Epithelial cell of prostate (primary cell): ENCODE data around the gene ATPAF1.
"Not testable (repeated sequence)": the region's sequence is repeated elsewhere in the genome, so short reads cannot be mapped to it uniquely, and the experiment has no call there.

Source experiments
- DNase-seq: peaks from one replicate; pipeline ENCODE4 v3.0.0-alpha.2; 2011; ENCODE audit warnings: low read depth, low spot score
- H3K27ac ChIP-seq: fragments of 450-650 bp; 2 replicates; pipeline ENCODE4 v1.5.1; 2017; ENCODE audit warnings: mild to moderate bottlenecking

The ATPAF1 gene

DNA sequence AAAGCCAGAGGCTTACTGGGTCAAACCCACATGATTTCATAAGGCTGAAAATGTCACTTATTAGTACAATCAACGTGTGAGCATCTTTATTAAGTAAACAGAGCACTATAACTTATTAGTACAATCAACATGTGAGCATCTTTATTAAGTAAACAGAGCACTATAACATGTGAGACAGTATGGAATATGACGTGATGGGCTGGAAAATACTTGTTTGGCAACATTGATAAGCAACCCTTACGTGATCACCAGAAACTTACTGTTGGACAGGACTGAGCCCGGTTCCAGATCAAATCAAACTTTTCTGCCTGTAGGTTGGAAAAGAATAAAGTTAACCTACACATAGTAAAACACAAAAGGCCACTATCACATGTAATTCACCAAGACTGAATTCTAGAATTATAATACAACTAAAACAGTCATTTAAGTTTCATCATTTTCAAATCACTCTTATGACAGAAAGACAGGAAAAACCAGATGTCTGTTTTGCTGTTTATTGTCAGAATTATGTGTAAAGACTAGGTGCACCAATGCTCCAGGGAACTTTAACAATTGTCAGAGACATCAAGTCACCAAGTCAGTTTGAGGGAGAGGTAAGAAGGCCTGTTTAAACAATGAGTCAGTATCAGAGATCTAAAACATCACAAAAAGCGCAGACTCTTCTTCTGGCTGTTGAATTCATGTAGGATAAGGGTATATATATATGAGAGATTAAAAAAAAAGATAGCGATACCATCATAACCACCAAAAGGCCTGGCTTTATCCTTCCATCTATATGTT is 15.7 kb downstream of the ATPAF1 start:
- no peak for DNase-seq
- no peak overlapping the region for H3K27ac ChIP-seq

DNA sequence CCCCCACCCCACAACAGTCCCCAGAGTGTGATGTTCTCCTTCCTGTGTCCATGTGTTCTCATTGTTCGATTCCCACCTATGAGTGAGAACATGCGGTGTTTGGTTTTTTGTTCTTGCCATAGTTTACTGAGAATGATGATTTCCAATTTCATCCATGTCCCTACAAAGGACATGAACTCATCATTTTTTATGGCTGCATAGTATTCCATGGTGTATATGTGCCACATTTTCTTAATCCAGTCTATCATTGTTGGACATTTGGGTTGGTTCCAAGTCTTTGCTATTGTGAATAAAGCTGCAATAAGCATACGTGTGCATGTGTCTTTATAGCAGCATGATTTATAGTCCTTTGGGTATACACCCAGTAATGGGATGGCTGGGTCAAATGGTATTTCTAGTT is 17.0 kb downstream of the ATPAF1 start:
- DNase-seq, H3K27ac ChIP-seq: not testable (repeated sequence)

DNA sequence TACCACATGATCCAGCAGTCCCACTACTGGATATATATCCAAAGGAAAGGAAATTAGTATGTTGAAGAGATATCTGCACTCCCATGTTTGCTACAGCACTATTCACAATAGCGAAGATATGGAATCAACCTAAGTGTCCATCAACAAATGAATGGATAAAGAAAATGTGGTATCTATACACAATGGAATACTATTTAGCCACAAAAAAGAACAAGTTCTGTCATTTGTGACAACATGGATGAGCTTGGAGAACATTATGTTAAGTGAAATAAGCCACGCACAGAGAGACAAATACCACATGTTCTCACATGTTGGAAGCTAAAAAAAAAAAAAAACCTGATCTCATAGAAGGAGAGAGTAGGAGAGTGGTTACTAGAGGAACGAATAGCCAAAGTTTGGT is 17.7 kb downstream of the ATPAF1 start:
- H3K27ac ChIP-seq, result no peak overlapping the region
- no peak for DNase-seq

DNA sequence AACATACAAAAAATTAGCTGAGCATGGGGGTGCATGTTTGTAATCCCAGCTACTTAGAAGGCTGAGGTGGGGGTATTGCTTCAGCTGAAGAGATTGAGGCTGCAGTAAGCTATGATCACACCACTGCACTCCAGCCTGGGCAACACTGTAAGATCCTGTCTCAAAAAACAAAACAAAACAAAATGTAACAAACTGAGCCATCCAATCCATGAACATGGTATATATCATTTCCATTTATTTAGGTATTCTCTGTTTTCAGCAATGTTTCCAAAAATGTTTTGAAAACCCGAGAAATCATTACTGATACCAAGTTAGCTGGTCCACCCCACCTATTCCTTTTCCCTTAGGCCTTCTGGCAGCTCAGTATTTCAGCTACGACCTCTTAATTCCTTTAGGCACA is 18.4 kb downstream of the ATPAF1 start:
- H3K27ac ChIP-seq, result no peak overlapping the region
- no peak for DNase-seq

DNA sequence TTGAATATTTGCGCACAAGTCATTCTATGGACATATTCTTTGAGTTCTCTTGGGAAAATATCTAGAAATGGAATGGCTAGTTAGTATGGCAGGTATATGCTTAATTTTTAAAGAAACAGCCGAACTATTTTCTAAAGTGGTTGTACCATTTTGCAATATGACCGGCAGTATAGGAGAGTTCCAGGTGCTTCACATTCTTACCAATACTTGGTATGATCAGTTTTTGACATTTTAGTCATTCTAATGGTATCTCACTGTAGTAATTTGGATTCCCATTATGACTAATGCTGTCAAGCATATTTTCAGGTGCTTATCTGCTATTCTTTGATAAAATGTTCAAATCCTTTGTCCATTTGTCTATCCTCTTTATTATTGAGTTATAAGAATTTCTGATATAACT is 20.6 kb downstream of the ATPAF1 start:
- H3K27ac ChIP-seq, result no peak overlapping the region
- DNase-seq, result no peak

DNA sequence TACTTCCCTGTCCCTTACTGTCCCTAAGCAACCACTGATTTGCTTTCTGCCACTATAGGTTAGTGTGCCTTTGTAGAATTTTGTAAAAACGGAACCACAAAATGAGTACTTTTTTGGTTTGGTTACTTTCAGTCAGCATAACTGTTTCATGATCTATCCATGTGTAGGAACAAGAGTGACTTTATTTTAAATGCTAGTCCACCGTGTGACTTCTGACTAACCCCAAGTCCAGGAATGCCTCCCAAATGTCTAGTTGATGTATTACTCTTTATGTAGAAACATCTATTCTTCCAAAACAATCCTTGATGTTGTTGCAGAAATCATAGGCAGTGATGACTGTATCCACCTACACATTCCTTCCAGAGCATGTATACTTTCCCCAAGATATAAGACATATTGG is 21.3 kb downstream of the ATPAF1 start:
- H3K27ac ChIP-seq, result no peak overlapping the region

DNA sequence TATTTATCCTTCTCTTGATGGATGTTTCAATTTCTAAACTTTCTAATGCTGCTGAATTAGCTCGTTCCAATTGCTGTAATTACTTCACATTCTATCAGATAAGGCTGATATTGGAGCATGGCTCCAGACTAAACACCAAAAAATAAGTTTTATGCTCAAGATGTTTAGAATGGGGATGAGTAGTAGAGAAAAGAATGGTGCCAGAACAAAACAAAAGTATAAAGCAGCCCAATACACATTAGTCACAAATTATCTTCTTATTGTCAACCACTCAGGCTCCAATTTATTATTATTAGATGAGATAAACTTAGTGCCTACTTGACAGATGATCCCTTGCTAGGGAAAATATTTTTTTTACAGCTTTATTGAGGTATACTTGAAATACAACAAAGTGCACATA is 21.8 kb downstream of the ATPAF1 start:
- DNase-seq, result no peak
- no peak overlapping the region for H3K27ac ChIP-seq

More for the DNA sequence above, 21.3 kb downstream of the ATPAF1 start:
- DNase-seq, result no peak

DNA sequence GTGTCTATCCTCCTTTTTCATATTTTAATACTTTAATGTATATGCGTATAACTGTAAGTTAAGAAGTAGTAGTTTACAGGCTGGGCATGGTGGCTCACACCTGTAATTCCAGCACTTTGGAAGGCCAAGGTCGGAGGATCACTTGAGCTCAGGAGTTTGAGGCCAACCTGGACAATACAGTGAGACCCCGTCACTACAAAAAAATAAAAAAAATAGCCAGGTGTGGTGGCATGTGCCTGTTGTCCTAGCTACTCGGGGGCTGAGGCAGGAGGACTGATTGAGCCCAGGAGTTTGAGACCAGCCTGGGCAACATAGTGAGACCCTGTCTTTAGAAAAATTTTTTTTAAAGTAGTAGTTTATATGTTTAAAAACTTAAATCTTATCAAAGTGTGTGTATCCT is 22.3 kb downstream of the ATPAF1 start:
- no peak for DNase-seq
- no peak overlapping the region for H3K27ac ChIP-seq

DNA sequence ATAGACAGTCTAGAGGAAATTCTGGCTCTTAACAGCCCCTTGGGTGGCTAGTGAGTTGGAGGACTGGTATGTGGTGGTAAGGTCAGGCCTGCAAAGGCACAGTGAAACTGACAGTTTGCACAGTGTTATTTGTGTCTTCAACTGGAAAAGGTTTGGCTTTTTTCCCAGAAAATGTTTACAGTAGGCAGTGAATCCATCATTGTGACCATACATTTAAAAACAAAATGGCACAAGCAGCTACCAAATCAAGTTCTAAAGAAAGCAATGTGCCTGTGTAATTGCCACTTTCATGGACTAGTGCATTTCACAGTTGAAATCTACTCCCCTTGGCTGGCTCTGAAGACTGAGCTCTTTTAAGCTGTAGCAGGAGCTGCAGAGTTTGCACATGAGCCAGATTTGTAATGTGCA is 24.8 kb downstream of the ATPAF1 start:
- peak overlapping the region; percentile 2 for H3K27ac ChIP-seq
- peak; percentile 57 for DNase-seq

DNA sequence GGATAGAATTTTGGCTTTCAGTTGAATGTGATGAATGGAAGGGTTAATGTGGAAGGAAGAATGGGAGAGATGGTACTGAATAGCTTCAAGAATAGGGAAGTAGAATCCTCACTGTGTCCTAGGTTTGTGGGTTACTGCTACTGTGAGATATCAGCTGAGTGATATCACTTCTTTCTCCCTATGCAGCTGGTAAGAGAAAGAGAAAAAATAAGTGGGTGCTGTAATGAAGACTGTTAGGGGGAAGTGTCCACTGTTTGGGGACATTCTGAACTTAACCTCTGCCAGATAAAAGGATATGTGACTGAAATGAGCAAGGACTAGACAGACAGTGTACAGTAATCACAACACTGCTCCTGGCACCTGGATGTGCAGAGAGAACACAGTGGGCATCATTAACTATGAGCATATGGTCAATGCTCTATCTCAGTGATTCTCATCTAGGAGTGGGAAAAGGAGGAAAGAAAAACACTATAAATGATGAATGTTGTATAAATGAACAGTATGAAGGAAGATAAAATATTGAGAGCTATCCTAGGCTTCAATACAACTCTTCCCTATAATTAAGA is 26.0 kb downstream of the ATPAF1 start:
- DNase-seq, result no peak
- no peak overlapping the region for H3K27ac ChIP-seq

DNA sequence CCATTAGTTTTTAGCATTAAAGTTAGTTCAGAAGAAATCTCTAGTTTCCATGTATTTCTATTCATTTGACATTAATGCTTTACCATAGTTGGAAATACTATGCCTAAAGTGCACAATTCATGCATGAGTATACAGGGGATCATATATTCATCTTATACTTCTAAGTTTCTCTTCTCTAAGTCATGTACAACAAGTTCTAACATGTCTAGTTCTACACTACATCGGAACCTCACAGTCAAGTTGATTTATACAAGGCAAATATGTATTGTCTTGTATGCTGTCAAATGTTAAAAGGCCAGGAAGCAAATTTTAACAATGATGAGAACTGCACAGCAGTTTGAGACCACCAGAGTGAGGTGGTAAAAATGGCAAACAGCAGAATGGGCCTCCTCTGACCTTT is 28.6 kb downstream of the ATPAF1 start:
- peak overlapping the region; percentile 12 for H3K27ac ChIP-seq
- DNase-seq, result no peak

DNA sequence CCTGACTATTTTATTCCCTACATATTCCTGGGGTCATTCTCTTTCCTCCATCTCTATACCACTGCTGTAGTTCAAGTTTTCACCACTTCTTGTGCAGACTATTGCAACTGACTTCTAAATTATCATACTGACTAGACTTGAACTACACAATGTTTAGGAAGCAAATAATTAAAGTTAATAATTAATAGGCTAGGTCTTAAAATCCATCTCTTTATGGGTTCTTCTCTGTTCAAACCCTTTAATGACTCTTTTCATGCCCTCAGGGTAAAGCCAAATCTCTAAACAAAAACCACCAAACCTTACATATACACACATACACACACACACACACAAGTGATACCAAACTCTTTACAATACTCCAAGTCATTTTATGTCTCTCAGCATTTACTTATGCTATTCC is 29.2 kb downstream of the ATPAF1 start:
- H3K27ac ChIP-seq, result no peak overlapping the region
- no peak for DNase-seq

DNA sequence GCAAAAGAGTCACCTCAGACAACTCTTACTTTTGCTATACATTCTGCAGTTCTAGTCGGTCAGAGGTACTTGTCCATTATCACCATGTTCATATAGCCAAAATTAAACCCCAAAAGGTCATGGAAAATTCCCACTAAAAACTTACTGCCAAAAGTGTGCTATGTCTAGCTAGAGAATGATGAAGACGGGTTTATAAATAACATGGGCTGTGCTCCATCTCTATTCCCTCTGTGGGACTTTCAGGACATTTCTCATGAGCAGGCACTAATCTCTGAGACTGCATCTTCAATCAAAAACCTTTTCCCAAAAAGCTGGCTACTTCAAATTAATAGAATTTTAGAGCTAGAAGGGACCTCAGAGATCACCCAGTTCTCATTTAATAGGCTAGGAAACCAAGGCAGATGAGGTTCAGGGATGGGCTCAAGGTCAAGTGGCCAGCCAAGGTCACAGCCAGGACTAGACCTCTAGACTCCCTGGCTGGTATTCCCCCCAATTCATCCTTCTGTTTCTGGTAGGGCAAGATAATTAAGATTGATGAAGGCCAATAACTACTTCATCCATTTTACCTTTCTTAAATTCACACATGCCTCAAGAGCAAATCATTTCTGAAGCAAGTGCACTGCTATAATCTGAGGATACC is 30.6 kb downstream of the ATPAF1 start:
- no peak overlapping the region for H3K27ac ChIP-seq
- no peak for DNase-seq

DNA sequence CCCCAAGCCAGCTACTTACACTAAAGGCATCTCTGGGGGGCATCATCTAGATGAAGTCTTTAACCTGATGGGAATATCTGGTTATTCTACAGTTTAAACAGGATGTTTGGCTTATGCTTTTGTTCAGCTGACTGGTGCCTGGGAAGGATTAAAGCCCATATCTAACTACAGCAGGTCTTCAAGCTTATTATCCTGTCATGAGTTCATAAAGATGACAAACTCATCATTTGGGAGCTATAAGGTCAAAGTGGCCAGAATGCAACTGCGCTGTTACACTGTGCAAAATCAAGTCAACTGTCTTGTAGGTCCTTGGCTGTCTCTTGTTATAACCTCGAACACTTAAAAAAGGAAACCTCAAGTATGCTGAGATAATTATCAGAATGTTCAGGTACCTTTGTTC is 33.0 kb downstream of the ATPAF1 start:
- no peak for DNase-seq
- no peak overlapping the region for H3K27ac ChIP-seq

DNA sequence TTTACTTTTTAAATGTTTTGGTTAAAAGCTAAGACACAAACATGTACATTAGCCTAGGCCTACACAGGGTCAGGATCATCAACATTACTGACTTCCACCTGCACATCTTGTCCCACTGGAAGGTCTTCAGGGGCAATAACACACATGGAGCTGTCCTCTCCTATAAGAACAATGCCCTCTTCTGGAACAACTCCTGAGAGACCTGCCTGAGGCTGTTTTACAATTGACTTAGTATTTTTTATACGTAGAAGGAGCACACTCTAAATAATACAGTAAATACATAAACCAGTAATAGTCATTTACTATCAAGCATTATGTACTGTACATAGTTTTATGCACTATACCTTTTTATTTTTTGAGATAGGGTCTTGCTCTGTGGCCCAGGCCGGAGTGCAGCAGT is 37.4 kb downstream of the ATPAF1 start:
- no peak for DNase-seq
- no peak overlapping the region for H3K27ac ChIP-seq

DNA sequence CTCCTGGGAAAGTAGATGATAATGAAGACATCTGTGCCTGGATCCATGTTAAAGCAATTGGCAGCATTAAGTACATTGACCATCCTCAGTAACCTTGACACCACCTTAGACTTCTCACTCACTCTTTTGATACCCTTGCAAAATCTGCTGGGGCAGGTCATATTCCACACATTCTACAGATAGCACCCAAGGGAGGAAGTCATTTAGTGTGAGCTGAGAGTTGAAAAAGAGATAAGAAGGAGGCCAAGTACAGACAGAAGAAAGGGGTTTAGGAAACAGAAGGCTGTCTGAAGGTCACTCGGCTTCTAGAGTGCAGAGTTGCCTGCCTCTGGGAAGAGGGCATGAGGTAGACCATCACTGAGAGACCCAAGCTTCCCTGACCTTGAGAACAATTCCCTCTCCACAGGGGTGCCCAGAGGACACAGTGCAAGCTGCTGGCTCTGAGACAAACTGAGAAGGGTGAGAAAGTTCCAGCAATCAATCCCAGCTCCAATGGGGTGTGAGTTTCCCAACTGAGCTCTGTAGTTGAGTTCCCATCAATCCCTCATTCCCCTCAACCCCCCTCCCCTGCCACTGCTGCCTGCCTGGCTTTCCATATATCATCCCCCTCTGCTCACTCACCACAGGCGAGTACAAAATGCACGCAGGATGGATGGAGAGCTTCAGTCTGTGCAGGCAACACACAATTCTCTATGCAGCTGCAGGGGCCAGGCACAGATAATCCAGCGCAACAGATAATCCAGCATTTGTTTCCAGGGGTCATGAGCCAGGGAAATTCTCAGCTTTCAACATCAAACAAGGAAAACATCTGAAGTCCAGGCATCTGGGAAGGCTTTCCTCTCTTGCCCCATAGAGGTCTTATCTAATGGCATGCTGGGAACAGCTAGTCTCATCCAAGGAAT is 44.2 kb downstream of the ATPAF1 start:
- no peak for DNase-seq
- no peak overlapping the region for H3K27ac ChIP-seq

DNA sequence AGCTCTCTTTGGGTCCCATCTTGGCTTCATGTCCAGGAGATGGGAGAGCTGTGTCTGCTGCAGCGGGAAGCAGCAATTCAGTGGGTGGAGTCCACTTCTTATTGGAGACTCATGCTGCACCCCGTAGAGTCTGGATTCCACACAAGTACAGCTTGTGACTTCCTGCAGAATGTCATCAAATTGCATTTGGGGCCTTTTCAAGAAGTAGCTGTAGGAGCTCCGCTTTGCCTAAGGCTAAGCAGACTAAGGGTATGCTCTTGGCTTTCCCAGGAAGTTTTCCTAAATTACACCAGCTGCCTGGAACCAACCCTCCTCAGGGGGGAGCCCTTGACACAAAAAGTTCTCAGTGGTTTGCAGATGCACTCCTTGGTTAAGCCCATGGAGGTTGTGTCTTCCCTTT is 45.8 kb downstream of the ATPAF1 start:
- DNase-seq, result no peak
- H3K27ac ChIP-seq, result peak overlapping the region; percentile 32

DNA sequence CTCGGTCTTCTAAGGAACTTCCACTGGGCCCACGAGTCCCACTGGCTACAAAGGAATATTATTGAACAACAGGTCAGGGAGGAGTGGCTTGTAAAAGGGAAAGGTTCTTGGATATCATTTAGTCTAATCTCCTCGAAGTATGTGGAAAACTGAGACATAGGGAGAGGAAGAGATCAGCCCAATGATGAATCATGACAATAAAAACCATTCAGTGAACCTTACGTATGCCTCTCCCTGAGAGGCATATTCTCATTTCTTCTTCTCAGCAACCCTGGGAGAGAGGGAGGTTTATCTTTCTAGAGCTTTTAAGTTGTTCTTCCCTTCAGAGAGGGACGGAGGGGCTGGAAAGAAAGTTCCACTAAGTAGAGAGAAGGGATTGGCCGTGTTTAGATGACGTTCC is 46.2 kb downstream of the ATPAF1 start:
- no peak for DNase-seq
- peak overlapping the region; percentile 32 for H3K27ac ChIP-seq

DNA sequence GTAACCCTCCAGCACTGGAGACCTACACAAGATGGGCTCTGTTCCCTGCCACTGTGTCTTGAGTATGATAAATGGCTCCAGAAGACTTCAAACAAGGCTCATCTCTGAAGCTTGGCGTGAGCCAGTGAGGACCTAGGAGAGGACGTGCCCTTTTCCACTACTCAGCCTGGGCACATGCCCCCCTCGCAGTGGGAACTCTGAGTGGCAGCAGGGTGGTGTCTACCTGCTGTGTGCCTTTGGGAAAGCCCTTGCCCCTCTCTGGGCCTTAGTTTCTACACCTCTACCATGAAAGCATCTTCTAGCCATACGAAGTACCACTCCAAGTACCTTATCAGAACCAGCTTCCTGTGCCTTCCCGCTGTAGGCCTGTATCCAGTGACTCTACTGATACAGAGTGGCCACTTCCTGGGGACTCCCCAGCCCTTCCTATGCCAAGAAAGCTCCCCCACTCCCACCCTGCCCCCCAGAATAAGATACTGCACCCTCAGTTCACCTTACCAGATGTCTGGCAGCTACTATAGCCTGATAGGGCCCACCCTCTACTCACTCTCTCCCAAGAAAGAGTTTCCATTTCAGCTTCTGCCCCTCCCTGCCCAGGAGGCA is 48.4 kb downstream of the ATPAF1 start:
- no peak overlapping the region for H3K27ac ChIP-seq
- DNase-seq, result no peak

DNA sequence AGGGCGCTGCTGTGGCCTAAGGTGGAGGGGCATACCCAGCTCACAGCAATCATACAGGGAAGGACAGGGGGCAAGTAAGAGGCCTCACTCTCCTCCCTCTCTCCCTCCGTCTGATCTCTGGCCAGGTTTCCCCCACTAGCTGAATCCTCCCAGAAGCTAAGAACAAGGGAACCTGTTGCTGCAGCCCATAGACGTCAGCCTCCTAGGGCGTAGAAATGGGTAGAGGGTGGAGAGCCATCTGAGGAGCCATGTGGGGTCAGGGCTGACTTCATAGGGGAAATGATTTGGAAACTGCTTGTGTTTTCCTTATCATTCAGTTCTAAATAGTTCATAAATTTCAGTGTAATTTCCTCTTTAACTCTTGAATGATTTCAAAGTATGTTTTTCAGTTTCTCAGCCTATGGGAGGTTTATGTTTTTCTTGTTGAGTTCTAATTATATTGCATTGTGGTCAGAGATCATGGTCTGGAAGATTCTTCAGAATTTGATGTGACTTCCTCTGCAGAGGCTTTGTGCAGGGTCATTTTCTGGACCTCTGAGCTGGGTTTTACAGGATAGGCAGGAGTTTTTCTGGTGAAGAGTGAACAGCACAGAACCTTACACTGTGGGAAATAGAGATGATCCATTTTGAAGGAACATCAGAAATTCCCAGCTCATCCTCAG is 49.3 kb downstream of the ATPAF1 start:
- no peak for DNase-seq
- H3K27ac ChIP-seq, result no peak overlapping the region
